Muscle layer of duodenum (tissue), 2 donors: ENCODE results near the gene CLIC3.
"Not testable (repeated sequence)": the region's sequence is repeated elsewhere in the genome, so short reads cannot be mapped to it uniquely, and the experiment has no call there.

Source experiments
- H3K27ac ChIP-seq: one replicate; pipeline ENCODE4 v1.7.0; 2013; ENCODE audit warnings: mild to moderate bottlenecking, low read length
- H3K27me3 ChIP-seq: one replicate; pipeline ENCODE4 v1.7.0; 2013; ENCODE audit warnings: low read depth, mild to moderate bottlenecking, control low read depth, low read length
- H3K36me3 ChIP-seq, 2 donors: one replicate each; pipeline ENCODE4 v1.7.0; 2013; ENCODE audit warnings: low read length in 2 of 2, control low read depth in 1 of 2, mild to moderate bottlenecking in 1 of 2; ENCODE audit not compliant: insufficient read depth in 2 of 2, control insufficient read depth in 1 of 2
- H3K4me1 ChIP-seq, 2 donors: one replicate each; pipeline ENCODE4 v1.7.0; 2013; ENCODE audit warnings: low read length in 2 of 2, mild to moderate bottlenecking in 2 of 2, control low read depth in 1 of 2, moderate library complexity in 1 of 2; ENCODE audit not compliant: insufficient read depth in 2 of 2, control insufficient read depth in 1 of 2
- H3K4me3 ChIP-seq, 2 donors: one replicate each; pipeline ENCODE4 v1.7.0; 2013; ENCODE audit warnings: low read length in 2 of 2, low read depth in 1 of 2, mild to moderate bottlenecking in 1 of 2
- H3K9me3 ChIP-seq, 2 donors: one replicate each; pipeline ENCODE4 v1.7.0; 2013; ENCODE audit warnings: low read length in 2 of 2, control low read depth in 1 of 2, mild to moderate bottlenecking in 1 of 2; ENCODE audit not compliant: control insufficient read depth in 1 of 2
- donor health status: healthy.

Gene CLIC3

GRCh38 chr9:137007108-137007815, 10.9 kb upstream of the CLIC3 start:
- Histone ChIP-seq H3K36me3 (peaks cover 0 to 30% of the 10 kb centered on the region in 2 donors), H3K27me3 (no peaks in the 10 kb centered on the region), H3K9me3 (no peaks in the 10 kb centered on the region), H3K27ac (no peak overlapping the region), H3K4me1 (peaks cover 0 to 6% of the 10 kb centered on the region in 2 donors), H3K4me3 (no peak overlapping the region)

GRCh38 chr9:137006116-137007003, 10.0 kb upstream of the CLIC3 start:
- H3K36me3 ChIP-seq = peaks cover 0 to 23% of the 10 kb centered on the region in 2 donors
- no peaks in the 10 kb centered on the region for H3K27me3 ChIP-seq
- no peak overlapping the region for H3K27ac ChIP-seq
- H3K9me3 ChIP-seq = no peaks in the 10 kb centered on the region
- H3K4me3 ChIP-seq = no peak overlapping the region
- H3K4me1 ChIP-seq = peaks cover 0 to 6% of the 10 kb centered on the region in 2 donors

GRCh38 chr9:137004285-137004684, 7.9 kb upstream of the CLIC3 start:
- not testable (repeated sequence) for H3K27ac ChIP-seq, H3K36me3 ChIP-seq, H3K4me3 ChIP-seq, H3K9me3 ChIP-seq, H3K27me3 ChIP-seq, H3K4me1 ChIP-seq

GRCh38 chr9:137002646-137003041, 6.3 kb upstream of the CLIC3 start:
- H3K4me3 ChIP-seq = no peak overlapping the region
- H3K27me3 ChIP-seq = no peaks in the 10 kb centered on the region
- H3K4me1 ChIP-seq = peaks cover 0 to 5% of the 10 kb centered on the region in 2 donors
- no peaks in the 10 kb centered on the region for H3K9me3 ChIP-seq
- H3K27ac ChIP-seq = no peak overlapping the region
- no peaks in the 10 kb centered on the region for H3K36me3 ChIP-seq

GRCh38 chr9:137001857-137002645, 5.7 kb upstream of the CLIC3 start:
- Histone ChIP-seq H3K9me3 (no peaks in the 10 kb centered on the region), H3K27ac (no peak overlapping the region)

GRCh38 chr9:137000177-137000930, 4.0 kb upstream of the CLIC3 start:
- H3K27me3 ChIP-seq = peaks cover 5% of the 10 kb centered on the region
- H3K27ac ChIP-seq = no peak overlapping the region
- H3K36me3 ChIP-seq = no peaks in the 10 kb centered on the region
- H3K4me1 ChIP-seq = peaks cover 0 to 17% of the 10 kb centered on the region in 2 donors
- no peak overlapping the region for H3K4me3 ChIP-seq
- H3K9me3 ChIP-seq = no peaks in the 10 kb centered on the region

More at GRCh38 chr9:137001857-137002645, 5.7 kb upstream of the CLIC3 start:
- no peak overlapping the region for H3K4me3 ChIP-seq
- H3K36me3 ChIP-seq = no peaks in the 10 kb centered on the region
- H3K4me1 ChIP-seq = peaks cover 0 to under 1% of the 10 kb centered on the region in 2 donors
- no peaks in the 10 kb centered on the region for H3K27me3 ChIP-seq

GRCh38 chr9:136997830-136998234, 1.5 kb upstream of the CLIC3 start:
- Histone ChIP-seq H3K4me1 (peaks cover 0 to 33% of the 10 kb centered on the region in 2 donors), H3K4me3 (no peak overlapping the region), H3K27ac (no peak overlapping the region), H3K9me3 (no peaks in the 10 kb centered on the region), H3K27me3 (peaks cover 5% of the 10 kb centered on the region), H3K36me3 (peaks cover 0 to 7% of the 10 kb centered on the region in 2 donors)

GRCh38 chr9:136997371-136997770, 1.0 kb upstream of the CLIC3 start:
- Histone ChIP-seq H3K4me1 (peaks cover 0 to 36% of the 10 kb centered on the region in 2 donors), H3K27ac (no peak overlapping the region), H3K27me3 (peaks cover 5% of the 10 kb centered on the region), H3K4me3 (no peak overlapping the region), H3K9me3 (no peaks in the 10 kb centered on the region), H3K36me3 (peaks cover 0 to 7% of the 10 kb centered on the region in 2 donors)

- Histone ChIP-seq H3K36me3 (peaks cover 0 to 7% of the 10 kb centered on the region in 2 donors), H3K9me3 (no peaks in the 10 kb centered on the region), H3K4me3 (peak overlapping the region in 1 of 2 donors; percentile 33), H3K27ac (no peak overlapping the region), H3K4me1 (peaks cover 0 to 36% of the 10 kb centered on the region in 2 donors), H3K27me3 (peaks cover 5% of the 10 kb centered on the region)
Observed at GRCh38 chr9:136995772-136996311, 526 bp downstream of the CLIC3 start.

GRCh38 chr9:136995362-136995761, 1.0 kb downstream of the CLIC3 start:
- Histone ChIP-seq H3K27ac (no peak overlapping the region), H3K4me1 (peaks cover 0 to 36% of the 10 kb centered on the region in 2 donors), H3K4me3 (no peak overlapping the region), H3K27me3 (peaks cover 5% of the 10 kb centered on the region), H3K36me3 (peaks cover 0 to 7% of the 10 kb centered on the region in 2 donors), H3K9me3 (no peaks in the 10 kb centered on the region)
